GM18526 (cell line): ENCODE results near the gene SPRYD4.

Source experiments
- POLR2A ChIP-seq: IDR thresholded peaks from 3 replicates; pipeline ENCODE4 v1.6.1; 2011; ENCODE audit not compliant: insufficient read length; ENCODE audit errors: extremely low read depth

Gene SPRYD4

DNA sequence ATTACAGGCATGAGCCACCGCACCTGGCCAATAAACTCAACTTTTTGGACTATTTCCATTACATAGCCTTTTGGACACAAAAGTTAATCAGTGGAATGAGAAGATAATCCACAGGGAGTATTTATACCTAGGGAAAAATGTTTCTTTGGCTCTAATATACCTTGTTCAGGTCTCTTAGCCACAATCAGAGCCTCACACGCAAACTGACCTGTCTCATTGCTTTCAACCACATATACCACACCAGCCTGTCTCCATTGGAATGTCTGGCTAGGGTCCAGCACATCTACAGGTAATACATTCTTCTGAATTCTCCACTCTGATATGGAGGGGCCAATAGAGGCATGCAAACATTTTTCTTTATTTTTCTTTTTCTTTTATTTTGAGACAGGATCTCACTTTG lies 49.5 kb downstream of the SPRYD4 start:
- TF ChIP-seq POLR2A = no peak

DNA sequence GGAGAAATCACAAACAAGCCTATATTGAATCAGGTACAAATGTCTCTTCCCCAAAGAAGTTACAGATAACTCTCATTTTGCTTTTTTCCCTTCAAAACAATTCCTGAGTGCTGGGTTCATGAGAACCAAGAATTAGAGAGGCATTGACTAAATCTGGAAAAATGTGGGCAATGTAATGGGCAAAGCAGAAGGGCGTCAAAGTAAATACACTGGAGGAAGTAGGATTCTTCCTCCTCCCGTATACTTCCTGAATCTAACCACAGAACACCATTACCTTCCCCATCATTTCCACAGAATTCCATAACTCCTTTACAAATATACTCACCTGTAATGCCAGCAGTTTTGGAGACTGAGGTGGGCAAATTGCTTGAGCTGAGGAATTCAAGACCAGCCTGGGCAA lies 50.2 kb downstream of the SPRYD4 start:
- no peak for TF ChIP-seq POLR2A

DNA sequence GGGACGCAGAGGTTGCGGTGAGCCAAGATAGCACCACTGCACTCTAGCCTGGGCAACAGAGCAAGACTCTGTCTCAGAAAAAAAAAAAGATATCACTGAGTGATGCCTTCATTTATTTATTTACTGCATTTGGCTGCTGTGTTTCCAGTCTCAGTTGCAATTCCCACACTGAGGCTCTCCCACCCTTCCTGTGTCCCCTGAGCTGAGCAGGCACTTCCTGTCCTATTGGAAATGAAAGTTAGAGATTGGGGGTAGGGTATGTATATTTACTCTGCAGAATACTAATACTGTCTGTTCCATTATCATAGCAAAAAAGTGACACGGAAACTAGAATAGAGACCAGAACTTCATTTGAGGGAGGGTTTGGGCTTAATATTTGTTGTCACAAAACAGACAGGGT lies 51.7 kb downstream of the SPRYD4 start:
- TF ChIP-seq POLR2A = no peak

GRCh38 chr12:56520506-56520905 lies 52.1 kb downstream of the SPRYD4 start:
- no peak for TF ChIP-seq POLR2A

DNA sequence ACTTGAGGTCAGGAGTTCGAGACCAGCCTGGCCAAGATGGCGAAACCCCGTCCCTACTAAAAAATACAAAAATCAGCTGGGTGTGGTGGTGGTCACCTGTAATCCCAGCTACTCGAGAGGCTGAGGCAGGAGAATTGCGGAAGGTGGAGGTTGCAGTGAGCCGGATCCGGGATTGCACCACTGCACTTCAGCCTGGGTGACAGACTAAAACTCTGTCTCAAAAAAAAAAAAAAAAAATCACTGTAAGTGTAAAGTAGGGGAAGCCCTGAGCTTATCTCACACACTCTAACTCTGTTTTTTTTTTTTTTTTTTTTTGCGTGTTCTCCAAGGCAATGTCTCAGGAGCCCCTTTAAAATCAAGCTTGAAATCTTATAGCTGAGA lies 52.8 kb downstream of the SPRYD4 start:
- TF ChIP-seq POLR2A = no peak

- no peak for TF ChIP-seq POLR2A
Observed at GRCh38 chr12:56521590-56522371, 53.4 kb downstream of the SPRYD4 start, which contains the start of gene RBMS2. Gene RBMS2 (plus strand): TSS chr12:56521820. CDS start chr12:56522024, 204 bp downstream.

GRCh38 chr12:56522411-56523193 lies 54.2 kb downstream of the SPRYD4 start:
- no peak for TF ChIP-seq POLR2A

DNA sequence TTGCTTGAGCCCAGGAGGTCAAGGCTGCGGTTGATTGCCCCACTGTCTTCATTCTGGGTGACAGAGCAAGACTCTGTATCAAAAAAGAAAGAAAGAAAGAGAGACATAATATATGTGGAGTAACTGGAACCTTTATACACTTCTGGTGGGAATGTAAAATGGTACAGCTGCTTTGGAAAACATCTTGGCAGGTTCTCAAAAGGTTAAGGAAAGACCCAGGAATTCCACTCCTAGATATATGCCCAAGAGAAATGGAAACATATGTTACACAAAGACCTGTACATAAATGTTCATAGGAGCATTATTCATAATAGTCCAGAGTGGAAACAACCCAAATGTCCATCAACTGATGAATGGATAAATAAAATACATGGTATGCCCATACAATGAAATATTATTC lies 60.5 kb downstream of the SPRYD4 start:
- TF ChIP-seq POLR2A = no peak
